Fibroblast of lung (primary cell): ENCODE results near the gene WSB1. TPM values are rescaled to one million over a fixed set of nuclear protein-coding genes. Genes with fewer than 3 reads are reported as not detected.
A peak's percentile ranks its signal among the peaks of the same experiment; 100 is the strongest.

Experiments
- DNase-seq, 2 donors: peaks; one replicate each; pipeline versions ENCODE4 v3.0.0 to v3.0.0-alpha.2; 2010; ENCODE audit warnings: low read depth in 2 of 2
- H2AFZ ChIP-seq: 2 replicates; pipeline ENCODE4 v1.5.1; 2012; ENCODE audit warnings: low read length, control low read depth, inconsistent platforms
- H3K27ac ChIP-seq: 2 replicates; pipeline ENCODE4 v1.5.1; 2011; ENCODE audit warnings: low read length, control low read depth; ENCODE audit not compliant: insufficient read depth
- H3K27me3 ChIP-seq: 2 replicates; pipeline ENCODE4 v1.5.1; 2011; ENCODE audit warnings: mild to moderate bottlenecking, low read length; ENCODE audit not compliant: control insufficient read depth, insufficient read depth
- H3K36me3 ChIP-seq: 2 replicates; pipeline ENCODE4 v1.5.1; 2011; ENCODE audit warnings: low read length; ENCODE audit not compliant: control insufficient read depth, insufficient read depth
- H3K4me1 ChIP-seq: 2 replicates; pipeline ENCODE4 v1.5.1; 2011; ENCODE audit warnings: low read length; ENCODE audit not compliant: control insufficient read depth, insufficient read depth; ENCODE audit errors: extremely low read depth
- H3K4me2 ChIP-seq: 2 replicates; pipeline ENCODE4 v1.5.1; 2011; ENCODE audit warnings: low read length, control low read depth; ENCODE audit not compliant: insufficient read depth; ENCODE audit errors: extremely low read depth
- H3K4me3 ChIP-seq, 4 experiments: fragments of 200-600 bp in 1 of 4; sonication (generic) in 1 of 4; replicated peaks in 1 of 4; 2 replicates each; pipeline ENCODE4 v1.5.1; 2011 to 2016; ENCODE audit warnings: low read length in 4 of 4, low read depth in 3 of 4, mild to moderate bottlenecking in 3 of 4, control low read depth in 2 of 4, inconsistent platforms in 1 of 4, mixed read lengths in 1 of 4; ENCODE audit not compliant: insufficient read depth in 1 of 4; ENCODE audit errors: control extremely low read depth in 1 of 4
- H3K79me2 ChIP-seq: 2 replicates; pipeline ENCODE4 v1.5.1; 2012; ENCODE audit warnings: mild to moderate bottlenecking, low read length, inconsistent platforms; ENCODE audit not compliant: control insufficient read depth, insufficient read depth
- H3K9ac ChIP-seq: 2 replicates; pipeline ENCODE4 v1.5.1; 2011; ENCODE audit warnings: mild to moderate bottlenecking, low read length, control low read depth; ENCODE audit not compliant: insufficient read depth
- H3K9me3 ChIP-seq: 2 replicates; pipeline ENCODE4 v1.5.1; 2012; ENCODE audit warnings: low read depth, low read length; ENCODE audit not compliant: control insufficient read depth, insufficient read depth
- H4K20me1 ChIP-seq: 2 replicates; pipeline ENCODE4 v1.5.1; 2011; ENCODE audit warnings: low read length; ENCODE audit not compliant: control insufficient read depth, insufficient read depth; ENCODE audit errors: extremely low read depth
- EZH2 ChIP-seq: IDR thresholded peaks from 2 replicates; pipeline ENCODE4 v1.5.1; 2012; ENCODE audit warnings: low read length, control low read depth, mild to moderate bottlenecking; ENCODE audit errors: missing control alignments
- polyA plus RNA-seq, 2 donors: library from polyadenylated mRNA; depleted of rRNA in 1 of 2; stranded (reverse) in 1 of 2; unstranded in 1 of 2; fragments of >200 nt; gene quantifications; 2 replicates each; pipeline ENCODE4 v1.2.1, GENCODE V29; 2011 to 2012; ENCODE audit warnings: missing spikeins in 1 of 2
- total RNA-seq: library from RNA; depleted of rRNA; stranded (reverse); fragments of >200 nt; gene quantifications from 2 replicates; pipeline ENCODE4 v1.2.1, GENCODE V29; 2014
- TF ChIP-seq, protein P1 (sequence below), 2 donors: IDR thresholded peaks in 1 of 2; conservative IDR thresholded peaks in 1 of 2; 1 replicate in 1 of 2; 2 replicates in 1 of 2; pipeline ENCODE4 v1.5.1; 2011 to 2012; ENCODE audit warnings: low read length in 2 of 2, control low read depth in 1 of 2, inconsistent platforms in 1 of 2, low read depth in 1 of 2, mild to moderate bottlenecking in 1 of 2

WSB1 gene
- total and polyA plus RNA-seq, 2 donors (not counting 1 experiment from before 2014, with no cell fraction given): 96.3 to 139 TPM

DNA sequence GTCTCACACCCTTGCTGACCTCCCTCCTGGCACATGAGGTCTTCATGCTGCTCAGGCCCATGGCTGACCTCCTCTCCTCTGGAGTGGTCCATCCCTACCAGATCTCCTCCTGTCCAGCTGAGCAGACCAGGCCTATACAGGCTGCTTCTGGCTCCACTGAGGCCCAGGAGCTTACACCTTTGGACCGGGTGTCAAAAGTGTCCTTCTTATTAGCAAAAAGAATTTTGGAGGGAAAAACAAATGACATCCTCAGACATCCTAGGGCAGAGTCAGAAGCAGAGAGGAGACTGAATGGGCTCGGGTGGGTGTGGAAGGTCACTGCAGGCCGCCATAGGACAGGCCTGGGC lies 38.1 kb downstream of the WSB1 start:
- Histone ChIP-seq H3K4me1 (peaks cover 4% of the 10 kb centered on the region), H3K4me3 (no peak overlapping the region), H4K20me1 (no peaks in the 10 kb centered on the region), H3K27ac (no peak overlapping the region), H3K4me2 (no peak overlapping the region), H2AFZ (no peak overlapping the region), H3K36me3 (no peaks in the 10 kb centered on the region), H3K79me2 (no peaks in the 10 kb centered on the region), H3K9me3 (no peaks in the 10 kb centered on the region), H3K27me3 (no peaks in the 10 kb centered on the region), H3K9ac (no peak overlapping the region)
- no peak for DNase-seq
- TF ChIP-seq, protein P1, sequence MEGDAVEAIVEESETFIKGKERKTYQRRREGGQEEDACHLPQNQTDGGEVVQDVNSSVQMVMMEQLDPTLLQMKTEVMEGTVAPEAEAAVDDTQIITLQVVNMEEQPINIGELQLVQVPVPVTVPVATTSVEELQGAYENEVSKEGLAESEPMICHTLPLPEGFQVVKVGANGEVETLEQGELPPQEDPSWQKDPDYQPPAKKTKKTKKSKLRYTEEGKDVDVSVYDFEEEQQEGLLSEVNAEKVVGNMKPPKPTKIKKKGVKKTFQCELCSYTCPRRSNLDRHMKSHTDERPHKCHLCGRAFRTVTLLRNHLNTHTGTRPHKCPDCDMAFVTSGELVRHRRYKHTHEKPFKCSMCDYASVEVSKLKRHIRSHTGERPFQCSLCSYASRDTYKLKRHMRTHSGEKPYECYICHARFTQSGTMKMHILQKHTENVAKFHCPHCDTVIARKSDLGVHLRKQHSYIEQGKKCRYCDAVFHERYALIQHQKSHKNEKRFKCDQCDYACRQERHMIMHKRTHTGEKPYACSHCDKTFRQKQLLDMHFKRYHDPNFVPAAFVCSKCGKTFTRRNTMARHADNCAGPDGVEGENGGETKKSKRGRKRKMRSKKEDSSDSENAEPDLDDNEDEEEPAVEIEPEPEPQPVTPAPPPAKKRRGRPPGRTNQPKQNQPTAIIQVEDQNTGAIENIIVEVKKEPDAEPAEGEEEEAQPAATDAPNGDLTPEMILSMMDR (conservative IDR thresholded peaks at IDR 0.05 in 1 of 2, IDR thresholded peaks at IDR 0.05 in 1 of 2; ENCODE audit: low read depth in 1 of 2, low read length in 2 of 2): no peak
- no peak for TF ChIP-seq EZH2

DNA sequence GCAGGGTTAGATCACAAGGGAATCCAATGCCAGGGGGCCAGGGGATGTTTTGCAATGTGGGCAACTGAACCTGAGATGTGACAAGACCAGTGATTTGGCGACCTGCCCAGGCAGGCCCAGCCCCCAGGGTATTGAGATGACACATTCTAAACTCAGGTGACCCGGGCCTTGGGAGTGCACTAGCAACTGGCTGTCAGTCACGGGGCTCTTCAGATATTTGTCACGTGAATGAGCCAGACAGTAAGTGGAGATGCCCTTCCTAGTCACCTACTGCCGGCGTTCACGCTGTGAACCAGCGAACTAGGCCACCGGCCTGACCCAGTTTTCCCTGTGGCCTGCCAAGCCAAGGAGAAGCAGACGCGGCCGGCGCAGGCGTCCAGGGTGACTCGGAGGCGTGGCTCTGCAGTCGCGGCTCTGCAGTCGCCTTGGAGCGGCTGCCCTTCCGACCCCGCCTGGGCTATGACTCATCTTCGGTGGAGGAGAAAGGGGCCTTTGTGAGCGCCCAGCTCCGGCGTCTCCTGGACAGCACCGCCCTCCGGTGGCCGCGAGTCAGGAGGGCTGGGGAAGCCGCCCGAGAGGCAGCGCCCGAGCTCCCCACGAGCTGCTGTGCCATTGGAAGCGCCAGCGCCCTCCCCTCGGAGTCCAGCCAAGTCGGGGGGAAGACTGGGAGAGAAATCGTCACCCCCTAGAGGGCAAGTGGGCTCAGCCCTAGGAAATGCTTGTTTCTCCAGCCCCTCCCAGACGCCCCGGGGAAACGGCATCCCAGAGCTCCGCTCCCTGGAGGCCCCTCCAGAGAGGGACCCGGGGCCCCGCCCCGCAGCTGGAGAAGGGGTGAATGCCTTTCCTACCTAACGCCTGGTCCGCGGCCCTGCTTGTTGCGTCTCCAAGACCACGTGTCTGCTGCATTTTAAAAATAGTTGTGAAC lies 38.8 kb downstream of the WSB1 start:
- Histone ChIP-seq H3K27ac (peak overlapping the region; percentile 85), H3K27me3 (no peaks in the 10 kb centered on the region), H3K9me3 (no peaks in the 10 kb centered on the region), H3K4me3 (peak overlapping the region; percentile 41 to 67 (median 58)), H3K79me2 (no peaks in the 10 kb centered on the region), H4K20me1 (no peaks in the 10 kb centered on the region), H3K4me2 (peak overlapping the region; percentile 86), H3K4me1 (peaks cover 4% of the 10 kb centered on the region), H3K9ac (peak overlapping the region; percentile 79), H2AFZ (peak overlapping the region; percentile 74), H3K36me3 (no peaks in the 10 kb centered on the region)
- peak; percentile 96 to 98 for DNase-seq
- TF ChIP-seq, protein P1 (conservative IDR thresholded peaks at IDR 0.05 in 1 of 2, IDR thresholded peaks at IDR 0.05 in 1 of 2; ENCODE audit: low read depth in 1 of 2, low read length in 2 of 2): peak; percentile 73 to 79
- TF ChIP-seq EZH2: no peak

DNA sequence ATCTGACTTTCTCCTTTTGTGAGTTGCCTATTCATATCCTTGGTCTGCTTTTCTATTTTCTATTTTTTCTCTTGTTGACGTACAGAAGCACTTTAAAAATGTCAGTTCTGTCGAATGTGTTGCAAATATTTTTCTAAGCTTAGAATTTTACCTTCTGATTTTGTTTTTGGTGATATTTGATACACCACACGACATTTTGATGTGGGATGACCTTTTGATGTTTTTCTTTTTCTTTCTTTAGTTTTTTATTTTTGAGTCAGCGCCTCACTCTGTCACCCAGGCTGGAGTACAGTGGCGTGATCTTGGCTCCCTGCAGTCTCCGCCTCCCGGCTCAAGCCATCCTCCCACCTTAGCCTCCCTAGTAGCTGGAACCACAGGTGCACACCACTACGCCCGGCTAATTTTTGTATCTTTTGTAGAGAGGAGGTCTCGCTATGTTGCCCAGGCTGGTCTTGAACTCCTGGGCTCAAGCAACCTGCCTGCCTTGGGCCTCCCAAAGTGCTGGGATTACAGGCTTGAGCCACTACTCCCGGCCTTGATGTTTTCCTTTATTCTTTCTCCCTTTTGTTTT lies 39.6 kb downstream of the WSB1 start:
- Histone ChIP-seq H3K4me2 (peak overlapping the region; percentile 86), H3K4me3 (peak overlapping the region in 3 of 4 experiments; percentile 57 to 67 (median 58)), H3K9ac (peak overlapping the region; percentile 79), H3K36me3 (no peaks in the 10 kb centered on the region), H3K9me3 (no peaks in the 10 kb centered on the region), H4K20me1 (no peaks in the 10 kb centered on the region), H3K27me3 (no peaks in the 10 kb centered on the region), H3K27ac (peak overlapping the region; percentile 85), H2AFZ (peak overlapping the region; percentile 27), H3K79me2 (no peaks in the 10 kb centered on the region), H3K4me1 (peaks cover 4% of the 10 kb centered on the region)
- DNase-seq: no peak
- TF ChIP-seq, protein P1 (conservative IDR thresholded peaks at IDR 0.05 in 1 of 2, IDR thresholded peaks at IDR 0.05 in 1 of 2; ENCODE audit: low read depth in 1 of 2, low read length in 2 of 2): no peak
- no peak for TF ChIP-seq EZH2
